Kidney epithelial cell (primary cell): ENCODE data around the gene GALNT8. TPM values are rescaled to one million over a fixed set of nuclear protein-coding genes. Genes with fewer than 3 reads are reported as not detected.

ENCODE experiments used
- DNase-seq: peaks from one replicate; pipeline ENCODE4 v3.0.0-alpha.2; 2010; ENCODE audit warnings: low read depth
- H3K27me3 ChIP-seq: 2 replicates; pipeline ENCODE4 v1.6.0; 2011; ENCODE audit warnings: low read length; ENCODE audit not compliant: control insufficient read depth, insufficient read depth
- H3K36me3 ChIP-seq: 2 replicates; pipeline ENCODE4 v1.5.1; 2011; ENCODE audit warnings: low read length; ENCODE audit not compliant: control insufficient read depth, insufficient read depth
- H3K4me3 ChIP-seq: 2 replicates; pipeline ENCODE4 v1.5.1; 2011; ENCODE audit warnings: low read depth, mild to moderate bottlenecking, control low read depth, low read length
- total RNA-seq: library from RNA; depleted of rRNA; stranded (reverse); fragments of >200 nt; gene quantifications from 2 replicates; pipeline ENCODE4 v1.2.3, GENCODE V29; 2015
- TF ChIP-seq, protein P1 (sequence below): IDR thresholded peaks from 2 replicates; pipeline ENCODE4 v1.5.1; 2011; ENCODE audit warnings: mild to moderate bottlenecking, moderate library complexity, low read length, control low read depth, inconsistent platforms; ENCODE audit not compliant: insufficient read depth, poor library complexity, severe bottlenecking

Gene GALNT8
- total RNA-seq, 1 donor from 2014 or later = 1.4 TPM

DNA sequence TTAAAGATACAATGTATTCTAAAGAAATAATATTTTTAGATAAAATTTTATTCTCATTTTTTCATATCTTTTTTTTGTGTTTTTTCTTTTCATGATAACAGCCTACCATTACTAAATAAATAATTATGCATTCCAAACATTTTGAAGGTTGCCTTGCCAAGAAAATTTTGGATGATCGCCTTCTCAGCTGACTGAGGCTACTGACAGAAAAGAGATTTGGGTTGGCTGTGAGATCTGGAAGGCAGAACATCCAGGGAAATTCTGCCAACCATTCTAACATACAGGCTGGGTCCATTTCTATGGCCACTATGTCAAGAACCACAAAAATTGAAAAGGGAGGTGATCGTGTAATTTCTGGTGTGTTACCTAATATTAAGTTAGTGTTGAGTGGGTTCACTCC is 48.1 kb downstream of the GALNT8 start:
- no peak for DNase-seq
- no peak overlapping the region for H3K4me3 ChIP-seq
- H3K36me3 ChIP-seq = no peaks in the 10 kb centered on the region
- TF ChIP-seq, protein P1, sequence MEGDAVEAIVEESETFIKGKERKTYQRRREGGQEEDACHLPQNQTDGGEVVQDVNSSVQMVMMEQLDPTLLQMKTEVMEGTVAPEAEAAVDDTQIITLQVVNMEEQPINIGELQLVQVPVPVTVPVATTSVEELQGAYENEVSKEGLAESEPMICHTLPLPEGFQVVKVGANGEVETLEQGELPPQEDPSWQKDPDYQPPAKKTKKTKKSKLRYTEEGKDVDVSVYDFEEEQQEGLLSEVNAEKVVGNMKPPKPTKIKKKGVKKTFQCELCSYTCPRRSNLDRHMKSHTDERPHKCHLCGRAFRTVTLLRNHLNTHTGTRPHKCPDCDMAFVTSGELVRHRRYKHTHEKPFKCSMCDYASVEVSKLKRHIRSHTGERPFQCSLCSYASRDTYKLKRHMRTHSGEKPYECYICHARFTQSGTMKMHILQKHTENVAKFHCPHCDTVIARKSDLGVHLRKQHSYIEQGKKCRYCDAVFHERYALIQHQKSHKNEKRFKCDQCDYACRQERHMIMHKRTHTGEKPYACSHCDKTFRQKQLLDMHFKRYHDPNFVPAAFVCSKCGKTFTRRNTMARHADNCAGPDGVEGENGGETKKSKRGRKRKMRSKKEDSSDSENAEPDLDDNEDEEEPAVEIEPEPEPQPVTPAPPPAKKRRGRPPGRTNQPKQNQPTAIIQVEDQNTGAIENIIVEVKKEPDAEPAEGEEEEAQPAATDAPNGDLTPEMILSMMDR = no peak
- no peaks in the 10 kb centered on the region for H3K27me3 ChIP-seq

DNA sequence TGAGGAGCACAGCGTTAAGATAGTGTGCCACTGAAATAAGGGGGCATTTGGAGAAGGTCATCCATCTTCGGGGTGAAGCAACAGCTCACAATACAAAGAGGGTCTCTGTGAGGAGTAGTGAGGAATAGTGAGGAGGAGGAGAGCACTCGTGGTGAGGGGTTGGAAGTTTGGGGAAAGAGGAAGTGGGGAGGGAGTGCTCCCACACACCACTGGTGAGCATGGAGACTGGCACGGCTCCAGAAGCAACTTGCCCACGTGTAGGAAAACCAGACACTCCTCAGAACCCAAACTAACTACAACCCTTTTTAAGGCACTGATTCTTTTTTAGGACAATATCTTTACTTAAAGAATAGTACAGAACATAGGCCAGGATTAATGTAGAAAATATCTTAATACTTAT is 48.9 kb downstream of the GALNT8 start:
- TF ChIP-seq, protein P1 = no peak
- Histone ChIP-seq H3K27me3 (no peaks in the 10 kb centered on the region), H3K4me3 (no peak overlapping the region), H3K36me3 (no peaks in the 10 kb centered on the region)
- DNase-seq = no peak

DNA sequence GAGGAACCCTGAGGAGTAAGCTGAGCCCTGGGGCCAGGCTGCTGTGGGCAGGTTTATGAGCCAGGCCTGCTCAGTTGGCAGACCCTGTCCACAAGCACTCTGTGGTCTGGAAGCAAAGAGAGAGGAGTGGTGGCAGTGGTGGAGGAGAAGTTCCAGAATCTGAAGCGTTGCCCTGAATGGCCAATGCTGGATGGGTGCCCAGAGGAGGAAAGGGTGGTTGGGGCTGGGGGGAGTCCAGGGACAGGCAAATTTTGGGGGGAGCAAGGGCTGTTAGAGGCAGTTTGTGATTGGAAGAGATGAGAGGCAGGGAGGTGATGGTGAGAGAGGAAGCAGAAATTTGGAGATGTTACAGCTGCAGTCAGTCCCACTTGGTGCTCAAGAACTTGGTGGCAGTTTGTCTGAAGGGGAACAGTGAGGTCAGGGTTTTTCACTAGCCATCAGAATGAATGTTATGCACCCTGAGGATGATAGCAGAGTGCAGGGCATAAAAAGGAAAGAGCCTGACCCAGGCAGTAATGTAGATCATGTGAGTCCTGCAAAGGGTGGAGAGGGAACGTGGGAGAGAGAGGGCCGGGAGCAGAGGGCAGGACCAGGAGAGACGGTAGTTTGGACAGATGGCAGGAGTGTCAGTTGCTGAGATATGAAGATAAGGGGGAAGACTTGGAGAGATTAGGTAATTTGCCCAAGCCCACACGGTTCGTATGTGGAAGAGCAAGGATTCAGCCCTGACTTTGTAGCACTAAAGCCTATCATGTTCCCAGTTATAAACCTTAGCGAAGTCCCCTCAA is 51.2 kb downstream of the GALNT8 start:
- no peak for DNase-seq
- TF ChIP-seq, protein P1 = no peak
- H3K36me3 ChIP-seq = no peaks in the 10 kb centered on the region
- H3K4me3 ChIP-seq = no peak overlapping the region
- H3K27me3 ChIP-seq = no peaks in the 10 kb centered on the region

DNA sequence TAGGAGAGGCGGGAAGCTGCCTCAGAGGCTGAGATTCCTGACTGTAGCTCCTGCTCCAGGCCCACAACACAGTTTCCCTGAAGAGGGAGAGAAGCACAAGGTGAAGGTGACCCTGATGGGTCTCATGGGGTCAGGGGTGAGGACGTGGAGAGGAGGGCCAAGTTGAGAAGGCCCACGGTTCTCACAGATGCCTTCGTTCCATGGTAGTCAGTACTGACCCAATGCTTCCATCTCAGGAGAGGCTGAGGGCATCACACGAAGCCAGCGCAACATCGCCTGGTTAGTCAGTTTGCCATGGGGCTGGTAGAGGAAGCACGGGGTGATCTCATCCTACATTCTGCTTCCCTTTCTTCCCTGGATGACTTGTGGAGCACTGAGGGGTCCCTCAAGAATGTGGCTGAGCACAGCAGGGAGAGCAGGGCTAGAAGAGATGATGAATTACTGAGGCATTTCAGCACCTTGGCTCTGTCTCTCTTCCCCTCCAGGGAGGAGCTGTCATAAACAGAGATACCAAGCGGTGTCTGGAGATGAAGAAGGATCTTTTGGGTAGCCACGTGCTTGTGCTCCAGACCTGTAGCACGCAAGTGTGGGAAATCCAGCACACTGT is 51.9 kb downstream of the GALNT8 start:
- no peaks in the 10 kb centered on the region for H3K27me3 ChIP-seq
- TF ChIP-seq, protein P1 = no peak
- no peaks in the 10 kb centered on the region for H3K36me3 ChIP-seq
- no peak overlapping the region for H3K4me3 ChIP-seq
- DNase-seq = no peak

DNA sequence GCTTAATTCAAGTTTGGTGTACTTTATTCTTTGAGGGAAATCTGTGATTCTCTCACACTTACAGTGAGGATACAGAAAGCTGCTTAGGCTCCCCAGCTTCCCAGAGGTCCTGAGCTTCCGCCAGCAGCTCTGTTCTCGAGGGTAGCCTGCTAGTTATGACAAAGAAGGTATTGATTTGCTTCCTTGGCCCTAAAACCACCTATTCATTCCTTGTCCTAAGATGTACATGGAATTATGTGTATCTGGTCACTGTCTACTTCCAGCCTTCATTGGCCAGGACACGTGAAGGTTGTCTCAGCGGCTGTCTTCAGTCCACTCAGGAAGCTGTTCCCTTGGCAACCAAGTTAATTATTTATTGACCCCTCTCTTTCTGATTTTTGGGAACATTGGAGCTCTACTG is 55.7 kb downstream of the GALNT8 start:
- Histone ChIP-seq H3K36me3 (no peaks in the 10 kb centered on the region), H3K27me3 (peaks cover 4% of the 10 kb centered on the region), H3K4me3 (no peak overlapping the region)
- DNase-seq = no peak
- TF ChIP-seq, protein P1 = no peak
